Panc1 (cell line): ENCODE results near the gene SHROOM3. TPM values are rescaled to one million over a fixed set of nuclear protein-coding genes. Genes with fewer than 3 reads are reported as not detected.

ENCODE experiments used
- ATAC-seq: fragments of 200-7000 bp; cut with Tn5 transposase; 2 replicates; pipeline ENCODE4 v1.9.1; 2020; ENCODE audit warnings: mild to moderate bottlenecking, moderate library complexity
- BruUV-seq: library from RNA; stranded (reverse); fragments of 400-500 nt; replicated peaks from 2 replicates; lab custom pipeline; 2021; lab: Mats Ljungman, UMichigan
- CTCF ChIA-PET: fragments of 300-600 bp; sonication (Branson Sonifier 250); formaldehyde crosslinking; loops from one replicate; lab custom pipeline; 2022; ENCODE audit warnings: antibody characterized with exemption; lab: Charles Lee
- POLR2A ChIA-PET: fragments of 300-600 bp; sonication (Branson Sonifier 250); formaldehyde crosslinking; loops from one replicate; lab custom pipeline; 2022; ENCODE audit warnings: antibody characterized with exemption; lab: Charles Lee
- DNase-seq: peaks from one replicate; pipeline ENCODE4 v3.0.0-alpha.2; 2010; ENCODE audit warnings: low read depth, low spot score
- H3K27ac ChIP-seq: 2 replicates; pipeline ENCODE4 v1.5.1; 2011; ENCODE audit warnings: mild to moderate bottlenecking, low read length, inconsistent platforms
- H3K27me3 ChIP-seq: fragments of 200-500 bp; sonication (Bioruptor generic); 2 replicates; pipeline ENCODE4 v1.6.0; 2014; ENCODE audit warnings: low read length, inconsistent platforms; ENCODE audit not compliant: control insufficient read depth, insufficient read depth
- H3K36me3 ChIP-seq: fragments of 200-500 bp; sonication (Bioruptor generic); 2 replicates; pipeline ENCODE4 v1.5.1; 2014; ENCODE audit warnings: inconsistent platforms, mild to moderate bottlenecking, low read length, moderate library complexity; ENCODE audit not compliant: control insufficient read depth, insufficient read depth
- H3K4me1 ChIP-seq: 2 replicates; pipeline ENCODE4 v1.5.1; 2011; ENCODE audit warnings: inconsistent platforms, mild to moderate bottlenecking, low read length, moderate library complexity; ENCODE audit not compliant: control insufficient read depth, insufficient read depth
- H3K4me3 ChIP-seq, 2 experiments: 2 replicates each; pipeline ENCODE4 v1.5.1; 2011 to 2012; ENCODE audit warnings: low read depth in 2 of 2, low read length in 2 of 2, mild to moderate bottlenecking in 2 of 2, inconsistent platforms in 1 of 2, moderate library complexity in 1 of 2
- H3K9me3 ChIP-seq: fragments of 200-500 bp; sonication (Bioruptor generic); 2 replicates; pipeline ENCODE4 v1.5.1; 2014; ENCODE audit warnings: low read depth, mild to moderate bottlenecking, inconsistent platforms, low read length, moderate library complexity; ENCODE audit not compliant: control insufficient read depth, insufficient read depth
- POLR2AphosphoS5 ChIP-seq: IDR thresholded peaks from 2 replicates; pipeline ENCODE4 v1.6.1; 2012; ENCODE audit warnings: mild to moderate bottlenecking, low read depth, low read length, moderate library complexity
- SIN3A ChIP-seq: IDR thresholded peaks from 2 replicates; pipeline ENCODE4 v1.6.1; 2012; ENCODE audit warnings: low read depth, mild to moderate bottlenecking, low read length, moderate library complexity, borderline replicate concordance; ENCODE audit not compliant: insufficient read depth
- TCF7L2 ChIP-seq: IDR thresholded peaks from 2 replicates; pipeline ENCODE4 v1.6.1; 2011; ENCODE audit warnings: mild to moderate bottlenecking, low read depth, low read length, inconsistent platforms
- in situ Hi-C: cut with HindIII; loops from 2 replicates; pipeline ENCODE4 v1.10.0; 2016; ENCODE audit warnings: low sequenced_read_pairs, low pct_unique_long_range_greater_than_20kb
- intact Hi-C: fragments of 100-400 bp; cut with micrococcal nuclease; formaldehyde crosslinking; loops from one replicate; pipeline ENCODE4 v1.10.0; 2022; ENCODE audit not compliant: unreplicated experiment
- total RNA-seq: library from RNA; stranded (reverse); gene quantifications from one replicate; pipeline ENCODE4 v1.2.1, GENCODE V29; 2021; ENCODE audit not compliant: unreplicated experiment
- TF ChIP-seq, protein P1 (sequence below): fragments of 450-650 bp; IDR thresholded peaks from 2 replicates; pipeline ENCODE4 v1.5.1; 2017; ENCODE audit warnings: mild to moderate bottlenecking
- TF ChIP-seq, protein P2 (sequence below), 2 experiments: IDR thresholded peaks; 2 replicates each; pipeline ENCODE4 v1.6.1; 2011 to 2012; ENCODE audit warnings: low read depth in 2 of 2, control low read depth in 1 of 2, low read length in 1 of 2, mild to moderate bottlenecking in 1 of 2, moderate library complexity in 1 of 2; ENCODE audit not compliant: insufficient read depth in 1 of 2

Gene SHROOM3
- total RNA-seq, 1 experiment from 2014 or later = 7.2 TPM

DNA sequence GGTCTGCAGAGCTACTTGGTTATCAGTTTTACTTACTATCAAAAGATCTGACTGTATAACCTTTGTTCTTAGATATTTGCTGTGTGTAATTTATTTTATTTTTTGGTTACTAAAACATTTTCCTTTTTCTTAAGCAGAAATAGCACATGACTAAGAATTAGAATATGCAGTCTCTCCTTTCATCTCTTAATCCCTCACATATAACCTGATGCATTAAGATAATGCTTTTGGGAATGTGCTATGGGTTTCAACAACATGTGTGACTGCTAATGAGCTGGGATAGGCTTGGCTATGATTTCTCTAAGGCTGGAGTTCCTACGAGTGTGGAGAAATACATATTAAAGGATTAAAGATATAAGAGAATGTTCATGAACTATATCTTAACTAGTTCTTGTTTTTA is 41.5 kb downstream of the SHROOM3 start:
- Histone ChIP-seq H3K27me3 (no peaks in the 10 kb centered on the region; the same call in 1 of the 2 replicates), H3K4me3 (no peak overlapping the region), H3K9me3 (no peaks in the 10 kb centered on the region), H3K4me1 (no peaks in the 10 kb centered on the region), H3K27ac (no peak overlapping the region), H3K36me3 (no peaks in the 10 kb centered on the region)
- POLR2A ChIA-PET = no interaction called here
- ATAC-seq = no peak
- in situ Hi-C loops (no loop called here), intact Hi-C loops (no loop called here)
- no peak for DNase-seq
- no TSS peak for BruUV-seq
- TF ChIP-seq POLR2AphosphoS5 (no peak), SIN3A (no peak), TCF7L2 (no peak)
- TF ChIP-seq, protein P1, sequence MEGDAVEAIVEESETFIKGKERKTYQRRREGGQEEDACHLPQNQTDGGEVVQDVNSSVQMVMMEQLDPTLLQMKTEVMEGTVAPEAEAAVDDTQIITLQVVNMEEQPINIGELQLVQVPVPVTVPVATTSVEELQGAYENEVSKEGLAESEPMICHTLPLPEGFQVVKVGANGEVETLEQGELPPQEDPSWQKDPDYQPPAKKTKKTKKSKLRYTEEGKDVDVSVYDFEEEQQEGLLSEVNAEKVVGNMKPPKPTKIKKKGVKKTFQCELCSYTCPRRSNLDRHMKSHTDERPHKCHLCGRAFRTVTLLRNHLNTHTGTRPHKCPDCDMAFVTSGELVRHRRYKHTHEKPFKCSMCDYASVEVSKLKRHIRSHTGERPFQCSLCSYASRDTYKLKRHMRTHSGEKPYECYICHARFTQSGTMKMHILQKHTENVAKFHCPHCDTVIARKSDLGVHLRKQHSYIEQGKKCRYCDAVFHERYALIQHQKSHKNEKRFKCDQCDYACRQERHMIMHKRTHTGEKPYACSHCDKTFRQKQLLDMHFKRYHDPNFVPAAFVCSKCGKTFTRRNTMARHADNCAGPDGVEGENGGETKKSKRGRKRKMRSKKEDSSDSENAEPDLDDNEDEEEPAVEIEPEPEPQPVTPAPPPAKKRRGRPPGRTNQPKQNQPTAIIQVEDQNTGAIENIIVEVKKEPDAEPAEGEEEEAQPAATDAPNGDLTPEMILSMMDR = no peak
- TF ChIP-seq, protein P2, sequence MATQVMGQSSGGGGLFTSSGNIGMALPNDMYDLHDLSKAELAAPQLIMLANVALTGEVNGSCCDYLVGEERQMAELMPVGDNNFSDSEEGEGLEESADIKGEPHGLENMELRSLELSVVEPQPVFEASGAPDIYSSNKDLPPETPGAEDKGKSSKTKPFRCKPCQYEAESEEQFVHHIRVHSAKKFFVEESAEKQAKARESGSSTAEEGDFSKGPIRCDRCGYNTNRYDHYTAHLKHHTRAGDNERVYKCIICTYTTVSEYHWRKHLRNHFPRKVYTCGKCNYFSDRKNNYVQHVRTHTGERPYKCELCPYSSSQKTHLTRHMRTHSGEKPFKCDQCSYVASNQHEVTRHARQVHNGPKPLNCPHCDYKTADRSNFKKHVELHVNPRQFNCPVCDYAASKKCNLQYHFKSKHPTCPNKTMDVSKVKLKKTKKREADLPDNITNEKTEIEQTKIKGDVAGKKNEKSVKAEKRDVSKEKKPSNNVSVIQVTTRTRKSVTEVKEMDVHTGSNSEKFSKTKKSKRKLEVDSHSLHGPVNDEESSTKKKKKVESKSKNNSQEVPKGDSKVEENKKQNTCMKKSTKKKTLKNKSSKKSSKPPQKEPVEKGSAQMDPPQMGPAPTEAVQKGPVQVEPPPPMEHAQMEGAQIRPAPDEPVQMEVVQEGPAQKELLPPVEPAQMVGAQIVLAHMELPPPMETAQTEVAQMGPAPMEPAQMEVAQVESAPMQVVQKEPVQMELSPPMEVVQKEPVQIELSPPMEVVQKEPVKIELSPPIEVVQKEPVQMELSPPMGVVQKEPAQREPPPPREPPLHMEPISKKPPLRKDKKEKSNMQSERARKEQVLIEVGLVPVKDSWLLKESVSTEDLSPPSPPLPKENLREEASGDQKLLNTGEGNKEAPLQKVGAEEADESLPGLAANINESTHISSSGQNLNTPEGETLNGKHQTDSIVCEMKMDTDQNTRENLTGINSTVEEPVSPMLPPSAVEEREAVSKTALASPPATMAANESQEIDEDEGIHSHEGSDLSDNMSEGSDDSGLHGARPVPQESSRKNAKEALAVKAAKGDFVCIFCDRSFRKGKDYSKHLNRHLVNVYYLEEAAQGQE (IDR thresholded peaks at IDR 0.05; ENCODE audit: insufficient read depth in 1 of 2, low read depth in 2 of 2, low read length in 1 of 2) = no peak
- CTCF ChIA-PET = no interaction called here

DNA sequence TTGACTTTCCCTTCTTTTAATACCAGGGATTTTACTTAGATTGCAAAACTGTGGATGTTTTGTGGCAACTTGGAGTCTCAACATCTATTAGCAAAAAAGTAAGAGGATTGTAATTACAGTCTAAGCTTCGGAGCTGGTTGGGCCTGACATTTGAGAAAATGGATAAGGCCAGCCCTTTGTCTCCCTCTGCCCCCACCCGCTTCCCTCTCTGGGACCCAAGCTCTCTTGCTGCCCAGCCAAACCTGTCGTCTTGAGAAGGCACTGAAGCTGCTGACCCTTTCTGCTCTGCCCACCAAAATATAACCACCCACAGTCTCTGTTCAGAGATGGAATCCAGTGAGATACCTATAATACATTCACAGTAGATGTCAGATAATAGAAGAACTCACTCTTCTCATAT is 49.6 kb downstream of the SHROOM3 start:
- intact Hi-C loops = no loop called here

More for the DNA sequence above, 49.6 kb downstream of the SHROOM3 start:
- Histone ChIP-seq H3K36me3 (no peaks in the 10 kb centered on the region), H3K4me1 (no peaks in the 10 kb centered on the region), H3K4me3 (no peak overlapping the region), H3K27me3 (no peaks in the 10 kb centered on the region), H3K27ac (no peak overlapping the region), H3K9me3 (no peaks in the 10 kb centered on the region)
- CTCF ChIA-PET = interaction anchor here (0.7 to 0.9 kb wide), 2 partner anchors 20 to 178 kb away, joined by 3 to 5 read pairs; partner anchors contain the start of gene STBD1
- BruUV-seq = no TSS peak
- DNase-seq (no peak), ATAC-seq (no peak)
- in situ Hi-C loops = no loop called here
- TF ChIP-seq, protein P1 = no peak
- TF ChIP-seq TCF7L2 = no peak
- no peak for TF ChIP-seq SIN3A
- TF ChIP-seq, protein P2 (IDR thresholded peaks at IDR 0.05; ENCODE audit: insufficient read depth in 1 of 2, low read depth in 2 of 2, low read length in 1 of 2) = no peak
- TF ChIP-seq POLR2AphosphoS5 = no peak
- POLR2A ChIA-PET = no interaction called here
